Activated CD4-positive, alpha-beta T cell treated with anti-CD3 and anti-CD28 coated beads, Interleukin-2, amount 10 ng/mL, durations not matched to agents 24 days and 14 days (primary cell): ENCODE data around the gene PCCB. TPM values are rescaled to one million over a fixed set of nuclear protein-coding genes. Genes with fewer than 3 reads are reported as not detected.
"Not testable (repeated sequence)": the region's sequence is repeated elsewhere in the genome, so short reads cannot be mapped to it uniquely, and the experiment has no call there.

Experiments used
- DNase-seq: peaks from one replicate; pipeline ENCODE4 v3.0.0; 2022
- H3K27ac Mint-ChIP-seq: one replicate; pipeline ENCODE4 v1.8.0; 2022; ENCODE audit warnings: mild to moderate bottlenecking, mixed read lengths
- H3K27me3 Mint-ChIP-seq: one replicate; pipeline ENCODE4 v1.8.0; 2022; ENCODE audit warnings: mixed read lengths
- H3K36me3 Mint-ChIP-seq: one replicate; pipeline ENCODE4 v1.8.0; 2022; ENCODE audit warnings: low read depth, mild to moderate bottlenecking, mixed read lengths
- H3K4me1 Mint-ChIP-seq: one replicate; pipeline ENCODE4 v1.8.0; 2021; ENCODE audit warnings: mixed read lengths
- H3K4me3 Mint-ChIP-seq: one replicate; pipeline ENCODE4 v1.8.0; 2022; ENCODE audit warnings: mild to moderate bottlenecking, moderate library complexity, mixed read lengths
- H3K9me3 Mint-ChIP-seq: one replicate; pipeline ENCODE4 v1.8.0; 2021; ENCODE audit warnings: mixed read lengths
- intact Hi-C: fragments of 100-400 bp; cut with micrococcal nuclease; formaldehyde crosslinking; loops from one replicate; pipeline ENCODE4 v1.15.1; 2023
- total RNA-seq: library from RNA; stranded (reverse); gene quantifications from 2 replicates; pipeline ENCODE4 v1.2.3, GENCODE V29; 2022

The PCCB gene
- total RNA-seq, 1 donor from 2014 or later: 45.4 TPM

GRCh38 chr3:136305879-136306278 is 55.7 kb downstream of the PCCB start:
- H3K4me3 Mint-ChIP-seq: no peak overlapping the region
- peak; percentile 59 for DNase-seq
- H3K9me3 Mint-ChIP-seq: no peaks in the 10 kb centered on the region
- intact Hi-C loops: loop anchor here (1.0 kb wide), 1 partner anchor 446 kb away; the partner anchor contains the start of gene STAG1
- H3K36me3 Mint-ChIP-seq: peaks cover 13% of the 10 kb centered on the region
- H3K27ac Mint-ChIP-seq: no peak overlapping the region
- no peaks in the 10 kb centered on the region for H3K27me3 Mint-ChIP-seq
- H3K4me1 Mint-ChIP-seq: peaks cover 2% of the 10 kb centered on the region

GRCh38 chr3:136311261-136311660 is 61.1 kb downstream of the PCCB start:
- Mint-ChIP-seq H3K27me3 (no peaks in the 10 kb centered on the region), H3K36me3 (peaks cover 8% of the 10 kb centered on the region), H3K4me3 (no peak overlapping the region), H3K27ac (no peak overlapping the region), H3K4me1 (no peaks in the 10 kb centered on the region), H3K9me3 (peaks cover 3% of the 10 kb centered on the region)
- DNase-seq: peak; percentile 29
- intact Hi-C loops: no loop called here

- peak; percentile 21 for DNase-seq
- Mint-ChIP-seq H3K36me3 (peaks cover 12% of the 10 kb centered on the region), H3K4me3 (no peak overlapping the region), H3K4me1 (no peaks in the 10 kb centered on the region), H3K27ac (no peak overlapping the region), H3K27me3 (no peaks in the 10 kb centered on the region), H3K9me3 (peaks cover 3% of the 10 kb centered on the region)
- intact Hi-C loops: no loop called here
These were observed 61.8 kb downstream of the PCCB start for GRCh38 chr3:136311968-136312367.

GRCh38 chr3:136326316-136326715 is 76.2 kb downstream of the PCCB start:
- peaks cover 3% of the 10 kb centered on the region for H3K4me1 Mint-ChIP-seq

GRCh38 chr3:136327671-136328070 is 77.5 kb downstream of the PCCB start:
- no peak for DNase-seq
- Mint-ChIP-seq H3K4me1 (peaks cover 3% of the 10 kb centered on the region), H3K27ac (no peak overlapping the region), H3K4me3 (no peak overlapping the region), H3K36me3 (peaks cover 60% of the 10 kb centered on the region), H3K9me3 (peaks cover 5% of the 10 kb centered on the region), H3K27me3 (no peaks in the 10 kb centered on the region)
- intact Hi-C loops: no loop called here

More at GRCh38 chr3:136326316-136326715, 76.2 kb downstream of the PCCB start:
- intact Hi-C loops: no loop called here
- H3K27me3 Mint-ChIP-seq: no peaks in the 10 kb centered on the region
- peaks cover 67% of the 10 kb centered on the region for H3K36me3 Mint-ChIP-seq
- H3K9me3 Mint-ChIP-seq: peaks cover 14% of the 10 kb centered on the region
- H3K27ac Mint-ChIP-seq: no peak overlapping the region
- H3K4me3 Mint-ChIP-seq: no peak overlapping the region
- DNase-seq: no peak

GRCh38 chr3:136329593-136329992 is 79.5 kb downstream of the PCCB start:
- intact Hi-C loops: no loop called here
- Mint-ChIP-seq H3K4me1 (peaks cover 6% of the 10 kb centered on the region), H3K4me3 (no peak overlapping the region), H3K27ac (no peak overlapping the region), H3K27me3 (no peaks in the 10 kb centered on the region), H3K36me3 (peaks cover 62% of the 10 kb centered on the region), H3K9me3 (no peaks in the 10 kb centered on the region)
- no peak for DNase-seq

GRCh38 chr3:136330900-136331299 is 80.8 kb downstream of the PCCB start:
- H3K27me3 Mint-ChIP-seq: no peaks in the 10 kb centered on the region
- no peak overlapping the region for H3K4me3 Mint-ChIP-seq
- H3K36me3 Mint-ChIP-seq: peaks cover 59% of the 10 kb centered on the region
- H3K27ac Mint-ChIP-seq: no peak overlapping the region
- peaks cover 6% of the 10 kb centered on the region for H3K4me1 Mint-ChIP-seq
- no peaks in the 10 kb centered on the region for H3K9me3 Mint-ChIP-seq
- intact Hi-C loops: no loop called here
- no peak for DNase-seq

GRCh38 chr3:136332302-136332701 is 82.2 kb downstream of the PCCB start:
- no peak overlapping the region for H3K4me3 Mint-ChIP-seq
- peak overlapping the region; percentile 4 for H3K27ac Mint-ChIP-seq
- H3K9me3 Mint-ChIP-seq: no peaks in the 10 kb centered on the region
- H3K27me3 Mint-ChIP-seq: no peaks in the 10 kb centered on the region
- intact Hi-C loops: no loop called here
- H3K36me3 Mint-ChIP-seq: peaks cover 60% of the 10 kb centered on the region
- no peak for DNase-seq
- peaks cover 6% of the 10 kb centered on the region for H3K4me1 Mint-ChIP-seq

GRCh38 chr3:136332776-136333175 is 82.6 kb downstream of the PCCB start:
- Mint-ChIP-seq H3K9me3 (no peaks in the 10 kb centered on the region), H3K27me3 (no peaks in the 10 kb centered on the region), H3K4me3 (no peak overlapping the region), H3K36me3 (peaks cover 60% of the 10 kb centered on the region), H3K4me1 (peaks cover 6% of the 10 kb centered on the region), H3K27ac (peak overlapping the region; percentile 4)
- intact Hi-C loops: no loop called here
- no peak for DNase-seq

GRCh38 chr3:136334209-136334608 is 84.1 kb downstream of the PCCB start:
- Mint-ChIP-seq H3K27ac (no peak overlapping the region), H3K4me3 (no peak overlapping the region), H3K36me3 (peaks cover 58% of the 10 kb centered on the region), H3K4me1 (peaks cover 6% of the 10 kb centered on the region), H3K27me3 (no peaks in the 10 kb centered on the region), H3K9me3 (no peaks in the 10 kb centered on the region)
- DNase-seq: no peak
- intact Hi-C loops: no loop called here

- H3K27ac Mint-ChIP-seq, H3K4me1 Mint-ChIP-seq, DNase-seq, H3K4me3 Mint-ChIP-seq, H3K27me3 Mint-ChIP-seq, intact Hi-C loops, H3K9me3 Mint-ChIP-seq: not testable (repeated sequence)
- peaks cover 57% of the 10 kb centered on the region for H3K36me3 Mint-ChIP-seq
These were observed 84.6 kb downstream of the PCCB start for GRCh38 chr3:136334726-136335125.

- peaks cover 3% of the 10 kb centered on the region for H3K4me1 Mint-ChIP-seq
- H3K27ac Mint-ChIP-seq: no peak overlapping the region
- intact Hi-C loops: no loop called here
- no peak for DNase-seq
- H3K9me3 Mint-ChIP-seq: no peaks in the 10 kb centered on the region
- H3K27me3 Mint-ChIP-seq: no peaks in the 10 kb centered on the region
- H3K36me3 Mint-ChIP-seq: peaks cover 63% of the 10 kb centered on the region
- H3K4me3 Mint-ChIP-seq: no peak overlapping the region
These were observed 86.4 kb downstream of the PCCB start for GRCh38 chr3:136336329-136337100.

GRCh38 chr3:136343446-136343845 is 93.3 kb downstream of the PCCB start:
- intact Hi-C loops: no loop called here
- Mint-ChIP-seq H3K4me3 (no peak overlapping the region), H3K36me3 (peaks cover 30% of the 10 kb centered on the region), H3K27ac (no peak overlapping the region), H3K9me3 (no peaks in the 10 kb centered on the region), H3K4me1 (peaks cover 2% of the 10 kb centered on the region), H3K27me3 (no peaks in the 10 kb centered on the region)
- no peak for DNase-seq

GRCh38 chr3:136343873-136344555 is 93.9 kb downstream of the PCCB start:
- H3K4me3 Mint-ChIP-seq: no peak overlapping the region
- peaks cover 2% of the 10 kb centered on the region for H3K4me1 Mint-ChIP-seq
- no peak for DNase-seq
- intact Hi-C loops: no loop called here
- H3K27me3 Mint-ChIP-seq: no peaks in the 10 kb centered on the region
- no peak overlapping the region for H3K27ac Mint-ChIP-seq
- H3K36me3 Mint-ChIP-seq: peaks cover 28% of the 10 kb centered on the region
- no peaks in the 10 kb centered on the region for H3K9me3 Mint-ChIP-seq
